LNCAP (cell line): Measurements from ENCODE around the gene AARS2.

Experiments used
- TF ChIP-seq, protein P1 (sequence below): fragments of 450-650 bp; IDR thresholded peaks from 2 replicates; pipeline ENCODE4 v1.5.1; 2017; ENCODE audit warnings: mild to moderate bottlenecking

Gene AARS2

DNA sequence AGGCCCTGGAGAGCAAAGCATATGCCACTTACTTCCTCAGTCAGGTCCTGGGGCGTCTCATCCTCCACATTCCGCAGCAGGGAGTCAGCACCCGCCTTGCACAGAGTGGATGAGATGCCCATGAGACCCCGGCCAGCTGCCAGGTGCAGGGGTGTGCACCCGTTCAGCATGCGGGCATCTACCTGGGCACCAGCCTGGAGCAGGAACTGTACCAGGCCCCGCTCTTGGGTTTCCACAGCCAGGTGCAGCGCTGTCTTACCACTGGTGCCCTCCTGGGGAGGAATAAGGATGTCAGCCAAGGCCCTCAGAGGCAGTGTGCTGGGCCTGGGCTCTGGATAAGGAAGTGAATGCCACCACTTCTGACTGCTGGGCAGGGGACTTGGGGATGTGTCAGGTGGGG, 53.1 kb downstream of the AARS2 start:
- TF ChIP-seq, protein P1, sequence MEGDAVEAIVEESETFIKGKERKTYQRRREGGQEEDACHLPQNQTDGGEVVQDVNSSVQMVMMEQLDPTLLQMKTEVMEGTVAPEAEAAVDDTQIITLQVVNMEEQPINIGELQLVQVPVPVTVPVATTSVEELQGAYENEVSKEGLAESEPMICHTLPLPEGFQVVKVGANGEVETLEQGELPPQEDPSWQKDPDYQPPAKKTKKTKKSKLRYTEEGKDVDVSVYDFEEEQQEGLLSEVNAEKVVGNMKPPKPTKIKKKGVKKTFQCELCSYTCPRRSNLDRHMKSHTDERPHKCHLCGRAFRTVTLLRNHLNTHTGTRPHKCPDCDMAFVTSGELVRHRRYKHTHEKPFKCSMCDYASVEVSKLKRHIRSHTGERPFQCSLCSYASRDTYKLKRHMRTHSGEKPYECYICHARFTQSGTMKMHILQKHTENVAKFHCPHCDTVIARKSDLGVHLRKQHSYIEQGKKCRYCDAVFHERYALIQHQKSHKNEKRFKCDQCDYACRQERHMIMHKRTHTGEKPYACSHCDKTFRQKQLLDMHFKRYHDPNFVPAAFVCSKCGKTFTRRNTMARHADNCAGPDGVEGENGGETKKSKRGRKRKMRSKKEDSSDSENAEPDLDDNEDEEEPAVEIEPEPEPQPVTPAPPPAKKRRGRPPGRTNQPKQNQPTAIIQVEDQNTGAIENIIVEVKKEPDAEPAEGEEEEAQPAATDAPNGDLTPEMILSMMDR = no peak

DNA sequence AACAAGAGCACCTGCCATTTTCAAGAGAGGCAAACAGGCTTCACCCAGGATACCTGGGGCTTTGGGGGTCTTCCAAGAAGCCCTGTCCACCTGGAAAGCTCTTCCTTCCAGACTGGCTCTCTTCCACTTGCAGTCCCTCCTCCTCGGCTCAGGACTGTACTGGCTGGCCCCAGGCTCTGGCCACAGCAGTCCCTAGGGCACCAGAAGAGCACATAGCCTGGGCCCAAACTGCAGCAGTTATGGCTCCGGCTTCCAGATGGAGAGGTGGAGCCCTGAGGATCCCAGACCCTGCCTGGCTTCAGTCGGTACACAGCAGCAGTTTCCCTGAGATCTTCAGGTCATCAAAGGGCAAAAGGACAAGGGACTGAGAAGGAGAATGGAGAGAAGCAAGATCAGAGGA, 54.2 kb downstream of the AARS2 start:
- TF ChIP-seq, protein P1 = no peak

DNA sequence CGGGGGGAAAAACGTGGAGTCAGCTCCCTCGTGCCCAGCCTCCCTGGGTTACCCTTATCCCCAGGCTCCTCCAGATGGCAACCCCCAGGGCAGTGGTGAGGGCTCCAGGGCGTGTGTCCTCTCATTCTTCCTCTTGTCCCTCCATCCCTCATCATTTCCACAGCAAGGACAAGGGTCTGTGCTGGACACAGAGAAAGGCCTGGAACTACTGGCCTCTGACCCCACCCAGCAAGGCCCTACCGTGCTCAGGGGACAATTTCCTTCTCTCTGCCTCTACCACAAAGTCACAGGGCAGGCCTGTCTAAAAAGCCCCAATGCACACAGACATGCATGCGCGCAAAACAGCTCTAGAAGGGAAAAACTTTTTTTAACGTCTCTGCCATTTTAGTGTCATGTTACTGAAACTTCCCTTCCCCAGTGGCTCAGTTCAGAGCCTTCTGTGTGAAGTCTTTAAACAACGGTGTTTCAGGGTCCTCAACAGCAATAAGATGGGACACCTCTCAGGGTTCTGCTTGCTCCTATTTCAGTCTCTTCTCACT, 54.8 kb downstream of the AARS2 start:
- TF ChIP-seq, protein P1 = no peak

DNA sequence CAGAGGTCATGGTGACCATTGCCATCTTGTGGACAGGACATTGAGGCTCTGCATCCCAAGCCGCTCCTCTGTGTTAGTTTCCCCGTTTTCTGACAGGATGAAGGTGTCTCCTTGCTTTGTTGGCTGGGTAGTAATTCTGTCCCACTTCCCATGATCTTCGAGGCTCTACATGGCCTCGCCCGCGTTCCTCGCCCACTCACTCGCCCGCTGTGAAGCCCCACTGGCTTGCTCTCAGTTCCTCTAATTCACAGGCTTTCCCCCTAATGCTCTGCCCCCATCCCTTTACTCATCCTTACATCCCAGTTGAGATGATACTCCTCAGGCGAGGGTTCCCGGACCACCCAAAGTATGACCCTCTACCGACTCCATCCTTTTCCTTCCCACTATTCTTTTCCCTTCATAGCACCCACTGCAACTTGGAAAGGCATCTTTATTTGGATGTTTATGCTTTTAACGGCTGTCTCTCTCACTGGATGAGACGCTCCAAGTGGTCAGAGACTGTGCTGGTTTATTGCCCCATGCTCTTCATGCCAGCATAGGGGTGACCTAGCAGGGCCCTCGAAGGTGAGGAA, 55.3 kb downstream of the AARS2 start:
- TF ChIP-seq, protein P1 = 0 out of 2 replicates have a peak, but pooled peaks have one; percentile 31

DNA sequence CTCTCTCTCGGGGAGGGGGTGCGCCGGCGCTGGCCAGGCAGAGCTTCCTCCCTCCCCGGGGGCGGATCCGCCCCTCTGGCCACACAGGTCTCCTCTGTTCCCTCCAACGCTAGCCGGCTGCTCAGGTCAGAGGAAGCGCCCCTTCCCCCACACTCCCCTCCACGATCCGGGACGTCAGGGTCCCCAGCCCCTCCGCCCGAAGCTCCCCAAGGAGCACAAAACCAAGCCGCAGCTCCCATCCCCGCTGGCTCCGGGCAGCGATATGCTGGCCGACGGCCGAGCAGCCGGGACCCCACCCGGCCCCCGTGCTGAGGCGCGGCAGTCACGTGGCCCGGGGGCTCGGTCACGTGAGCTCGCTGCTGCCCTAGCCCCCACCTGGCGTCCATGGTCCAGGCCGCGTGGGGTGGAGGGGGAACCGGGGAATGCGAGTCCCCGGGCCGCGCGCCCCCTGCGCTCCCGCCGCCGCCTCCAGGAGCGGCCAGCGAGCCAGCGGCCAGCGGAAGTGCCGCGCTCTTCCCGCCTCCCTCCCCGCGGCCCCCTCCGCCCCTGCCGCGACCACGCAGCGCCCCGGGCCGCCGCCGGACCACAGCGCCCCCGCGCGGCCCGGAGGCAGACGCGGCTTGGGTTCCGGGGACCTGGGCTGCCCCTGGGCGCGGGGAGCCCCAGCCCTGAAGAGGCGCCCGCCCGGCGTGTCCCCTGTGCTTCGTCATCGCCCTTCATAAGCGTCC, 56.0 kb downstream of the AARS2 start, which contains the start of gene SLC35B2:
SLC35B2 (minus strand) TSS at position 504 of the 728 bp plus-strand sequence; CDS start at position 386, 118 bp downstream.
- TF ChIP-seq, protein P1 = peak; percentile 85

DNA sequence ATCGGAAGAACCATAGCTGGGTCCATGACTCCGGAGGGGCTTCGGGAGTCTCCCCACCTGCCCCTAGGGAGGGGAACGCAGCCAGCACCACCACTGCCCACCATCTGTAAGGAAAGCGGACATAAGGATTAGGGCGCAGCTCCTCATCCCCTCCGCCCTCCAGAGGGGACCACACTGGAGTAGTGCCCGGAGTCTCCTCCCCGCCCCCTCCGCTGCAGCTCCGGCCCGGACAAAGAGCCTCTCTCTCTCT, 56.4 kb downstream of the AARS2 start:
- TF ChIP-seq, protein P1 = no peak

DNA sequence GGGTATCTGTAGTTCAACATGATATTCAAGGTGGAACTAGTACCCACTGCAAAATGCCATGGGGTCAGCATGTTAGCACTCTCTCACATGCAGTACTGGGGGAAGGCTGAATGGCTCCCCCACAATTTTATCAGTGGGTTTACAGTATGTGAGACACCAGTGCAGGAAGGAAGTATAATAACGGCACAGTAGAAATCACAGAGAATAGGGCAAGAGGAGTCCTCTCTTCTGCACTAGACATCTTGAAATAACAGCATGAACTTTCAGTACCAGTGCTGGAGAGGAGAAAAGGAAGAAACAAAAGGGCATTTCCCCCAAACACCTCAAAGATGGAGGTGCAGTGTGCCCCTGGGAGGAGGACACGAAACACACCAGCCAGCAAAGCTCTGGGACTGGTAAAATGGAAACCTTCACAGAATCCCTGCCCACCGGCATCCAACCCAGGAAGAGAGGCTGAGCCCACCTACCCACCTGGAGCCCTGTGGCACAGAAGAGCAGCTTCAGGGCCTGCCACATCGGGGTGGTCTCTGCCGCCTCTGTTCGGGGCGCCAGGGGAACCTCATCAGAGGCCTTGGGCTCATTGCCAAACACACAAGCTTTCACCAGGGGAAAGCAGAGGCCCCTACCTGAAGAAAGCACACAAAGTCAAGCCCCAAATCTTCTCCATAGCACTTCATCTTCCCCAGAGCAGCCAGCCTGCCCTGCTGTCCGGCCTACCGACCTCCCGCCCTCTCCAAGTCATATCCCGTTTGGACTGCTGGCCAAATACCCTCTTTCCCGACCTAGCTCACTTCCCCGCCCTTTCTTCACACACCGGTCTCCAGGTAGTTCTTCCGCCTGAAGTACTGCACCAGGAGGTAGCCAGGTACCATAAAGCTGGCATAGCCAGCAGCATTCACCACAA, 57.0 kb downstream of the AARS2 start:
- TF ChIP-seq, protein P1 = no peak
